Fibroblast of the aortic adventitia (primary cell): ENCODE measurements around the gene ATG2A. TPM values are rescaled to one million over a fixed set of nuclear protein-coding genes. Genes with fewer than 3 reads are reported as not detected.

Source experiments
- DNase-seq: peaks from one replicate; pipeline ENCODE4 v3.0.0-alpha.2; 2010; ENCODE audit warnings: low read depth
- H3K4me3 ChIP-seq: 2 replicates; pipeline ENCODE4 v1.5.1; 2011; ENCODE audit warnings: low read depth, mild to moderate bottlenecking, control low read depth, low read length, moderate library complexity
- CTCF ChIP-seq: IDR thresholded peaks from 2 replicates; pipeline ENCODE4 v1.5.1; 2011; ENCODE audit warnings: mild to moderate bottlenecking, low read length, control low read depth, inconsistent platforms; ENCODE audit not compliant: insufficient read depth
- total RNA-seq: library from RNA; depleted of rRNA; stranded (reverse); fragments of >200 nt; gene quantifications from 2 replicates; pipeline ENCODE4 v1.2.3, GENCODE V29; 2012; ENCODE audit warnings: low replicate concordance

ATG2A gene
- total RNA-seq, 1 donor = 18.8 TPM

GRCh38 chr11:64892838-64893193, 24.2 kb downstream of the ATG2A start:
- DNase-seq = no peak
- H3K4me3 ChIP-seq = no peak overlapping the region
- no peak for TF ChIP-seq CTCF

- no peak overlapping the region for H3K4me3 ChIP-seq
- no peak for DNase-seq
- TF ChIP-seq CTCF = no peak
These were observed 24.6 kb downstream of the ATG2A start for GRCh38 chr11:64892411-64892831.

GRCh38 chr11:64891880-64892279, 25.1 kb downstream of the ATG2A start:
- H3K4me3 ChIP-seq = no peak overlapping the region
- no peak for TF ChIP-seq CTCF
- DNase-seq = no peak

- DNase-seq = no peak
- H3K4me3 ChIP-seq = no peak overlapping the region
- TF ChIP-seq CTCF = no peak
These were observed 25.7 kb downstream of the ATG2A start for GRCh38 chr11:64891215-64891848.

GRCh38 chr11:64890522-64890939, 26.5 kb downstream of the ATG2A start:
- no peak overlapping the region for H3K4me3 ChIP-seq
- no peak for TF ChIP-seq CTCF
- DNase-seq = no peak

- H3K4me3 ChIP-seq = no peak overlapping the region
- no peak for TF ChIP-seq CTCF
- peak; percentile 35 for DNase-seq
These were observed 28.1 kb downstream of the ATG2A start for GRCh38 chr11:64888729-64889511.
